ENCODE measurements around the gene LPCAT4.
"Not testable (repeated sequence)": the region's sequence is repeated elsewhere in the genome, so short reads cannot be mapped to it uniquely, and the experiment has no call there.

LPCAT4 gene

GRCh38 chr15:34349769-34350168 is 17.2 kb downstream of the LPCAT4 start:
- H3K4me1 Mint-ChIP-seq: no peaks in the 10 kb centered on the region
- no peak overlapping the region for H3K4me3 Mint-ChIP-seq
- no peaks in the 10 kb centered on the region for H3K27me3 Mint-ChIP-seq
- no peaks in the 10 kb centered on the region for H3K9me3 Mint-ChIP-seq
- no peak for DNase-seq
- H3K27ac Mint-ChIP-seq: no peak overlapping the region
- no peak for ATAC-seq

GRCh38 chr15:34348735-34349300 is 18.2 kb downstream of the LPCAT4 start:
- Mint-ChIP-seq H3K4me3 (no peak overlapping the region), H3K9me3 (no peaks in the 10 kb centered on the region), H3K27ac (no peak overlapping the region), H3K4me1 (no peaks in the 10 kb centered on the region), H3K27me3 (no peaks in the 10 kb centered on the region)
- ATAC-seq (no peak), DNase-seq (no peak)

- H3K27ac Mint-ChIP-seq: no peak overlapping the region
- ATAC-seq (no peak), DNase-seq (no peak)
- H3K4me1 Mint-ChIP-seq: no peaks in the 10 kb centered on the region
- no peaks in the 10 kb centered on the region for H3K27me3 Mint-ChIP-seq
- no peak overlapping the region for H3K4me3 Mint-ChIP-seq
- H3K9me3 Mint-ChIP-seq: no peaks in the 10 kb centered on the region
Measured at GRCh38 chr15:34347951-34348638, 18.9 kb downstream of the LPCAT4 start.

DNA sequence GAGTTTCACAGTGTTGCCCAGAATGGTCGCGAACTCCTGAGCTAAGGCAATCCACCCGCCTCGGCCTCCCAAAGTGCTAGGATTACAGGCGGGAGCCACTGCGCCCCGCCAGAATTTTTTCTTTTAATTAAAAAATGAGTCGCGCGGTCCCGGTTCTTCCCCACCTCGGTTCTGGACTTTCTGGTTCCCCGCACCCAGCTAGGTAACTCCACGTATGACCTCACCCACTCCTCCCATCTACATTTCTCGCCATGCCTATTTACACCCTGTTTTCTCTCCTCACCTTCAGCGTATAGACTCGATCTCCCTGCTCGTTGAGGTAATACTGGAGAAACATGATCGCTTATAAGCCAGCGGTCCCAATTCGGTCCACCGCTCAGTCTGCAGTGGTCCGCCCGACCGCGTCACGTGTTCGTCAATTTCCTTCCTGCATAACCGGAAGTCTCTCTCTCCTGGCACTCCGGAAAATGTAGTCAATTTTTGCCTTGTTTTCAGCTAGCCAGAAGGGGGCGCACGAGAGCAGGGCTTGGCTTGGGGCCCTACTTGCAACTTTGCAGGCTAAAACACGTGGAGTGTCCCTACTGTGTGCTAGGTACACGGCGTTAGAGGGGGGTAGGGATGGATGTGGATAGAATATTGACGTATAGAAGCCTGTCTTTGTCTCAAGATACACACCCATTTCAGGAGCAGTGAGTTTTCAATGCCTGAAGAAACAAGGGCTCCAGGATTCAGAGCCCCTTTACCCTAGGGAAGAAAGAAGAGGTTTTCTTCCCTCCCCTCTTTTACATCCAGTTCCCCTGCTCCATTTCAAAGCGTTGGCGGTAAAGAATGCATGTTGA is 24.0 kb downstream of the LPCAT4 start, which contains the start of the genes NOP10 and NUTM1:
Gene NOP10, minus strand, starts transcription at position 400 of the 839 bp plus-strand sequence. Its CDS starts 63 bp downstream, at position 337.
Gene NUTM1, plus strand, starts transcription at position 579 of the 839 bp plus-strand sequence. CDS start 382 bp downstream, outside the sequence.
- Mint-ChIP-seq H3K27me3 (no peaks in the 10 kb centered on the region), H3K4me3 (no peak within 1 kb of the TSS), H3K4me1 (peaks cover 34% of the 10 kb centered on the region), H3K27ac (peak within 1 kb of the TSS in 1 of 2 donors; percentile 83), H3K9me3 (peaks cover 0 to 5% of the 10 kb centered on the region in 2 donors)
- peak; percentile 92 for ATAC-seq
- DNase-seq: peak; percentile 89 to 94

DNA sequence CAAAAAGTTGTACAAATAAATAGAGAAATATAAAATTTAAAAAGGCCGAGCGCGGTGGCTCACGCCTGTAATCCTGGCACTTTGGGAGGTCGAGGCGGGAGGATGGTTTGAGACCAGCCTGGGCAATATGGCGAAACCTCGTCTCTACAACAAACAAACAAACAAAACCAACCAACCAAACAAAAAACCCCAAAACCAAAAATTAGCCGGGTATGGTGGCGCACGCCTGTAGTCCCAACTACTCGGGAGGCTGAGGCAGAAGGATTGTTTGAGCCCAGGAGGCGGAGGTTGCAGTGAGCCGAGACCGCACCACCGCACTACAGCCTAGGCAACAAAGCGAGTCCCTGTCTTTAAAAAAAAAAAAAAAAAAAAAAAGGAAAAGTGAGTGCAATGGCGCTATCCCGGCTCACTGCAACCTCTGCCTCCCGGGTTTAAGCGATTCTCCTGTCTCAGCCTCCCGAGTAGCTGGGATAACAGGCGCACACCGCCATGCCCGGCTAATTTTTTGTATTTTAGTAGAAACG is 24.7 kb downstream of the LPCAT4 start:
- H3K27ac Mint-ChIP-seq: peak overlapping the region in 1 of 2 donors; percentile 83
- peaks cover 34% of the 10 kb centered on the region for H3K4me1 Mint-ChIP-seq
- not testable (repeated sequence) for DNase-seq, H3K9me3 Mint-ChIP-seq, H3K4me3 Mint-ChIP-seq, H3K27me3 Mint-ChIP-seq, ATAC-seq

- DNase-seq (no peak), ATAC-seq (no peak)
- Mint-ChIP-seq H3K27me3 (no peaks in the 10 kb centered on the region), H3K4me3 (no peak overlapping the region), H3K4me1 (peaks cover 41% of the 10 kb centered on the region), H3K27ac (peak overlapping the region in 1 of 2 donors; percentile 83), H3K9me3 (peaks cover 0 to 5% of the 10 kb centered on the region in 2 donors)
Measured at GRCh38 chr15:34341381-34342212, 25.4 kb downstream of the LPCAT4 start.

DNA sequence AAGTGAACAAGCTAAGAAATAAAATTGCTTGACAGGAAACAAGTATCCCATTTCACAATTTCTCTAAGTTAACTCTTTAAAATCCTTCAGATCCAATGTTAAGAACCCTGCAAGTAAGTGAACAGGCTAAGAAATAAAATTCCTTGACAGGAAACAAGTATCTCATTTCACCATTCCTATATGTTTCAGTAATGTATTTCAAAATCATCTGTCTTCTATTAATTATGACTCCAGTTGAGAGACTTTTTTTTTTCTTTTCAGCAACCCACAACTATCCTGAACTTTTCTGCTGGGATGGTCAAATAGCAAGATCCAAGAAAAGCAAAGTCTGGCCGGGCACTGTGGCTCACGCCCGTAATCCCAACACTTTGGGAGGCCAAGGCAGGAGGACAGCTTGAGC is 27.1 kb downstream of the LPCAT4 start:
- no peak overlapping the region for H3K27ac Mint-ChIP-seq
- no peak for ATAC-seq
- H3K9me3 Mint-ChIP-seq: peaks cover 0 to 5% of the 10 kb centered on the region in 2 donors
- peak overlapping the region; percentile 21 to 49 for H3K4me3 Mint-ChIP-seq
- no peaks in the 10 kb centered on the region for H3K27me3 Mint-ChIP-seq
- DNase-seq: no peak
- H3K4me1 Mint-ChIP-seq: peaks cover 48% of the 10 kb centered on the region

DNA sequence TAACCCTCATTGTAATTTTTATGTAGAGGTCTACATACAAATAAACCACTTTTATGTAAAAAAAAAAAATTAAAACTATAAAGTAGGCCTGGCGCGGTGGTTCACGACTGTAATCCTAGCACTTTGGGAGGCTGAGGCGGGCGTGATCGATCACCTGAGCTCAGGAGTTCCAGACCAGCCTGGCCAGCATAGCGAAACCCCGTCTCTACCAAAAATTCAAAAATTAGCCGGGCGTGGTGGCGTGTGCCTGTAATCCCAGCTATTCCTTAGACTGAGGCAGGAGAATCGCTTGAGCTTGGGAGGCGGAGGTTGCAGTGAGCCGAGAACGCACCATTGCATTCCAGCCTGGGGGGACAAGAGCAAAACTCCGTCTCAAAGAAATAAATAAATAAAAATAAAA is 28.6 kb downstream of the LPCAT4 start:
- peak overlapping the region; percentile 96 to 99 for H3K4me3 Mint-ChIP-seq
- no peaks in the 10 kb centered on the region for H3K27me3 Mint-ChIP-seq
- ATAC-seq (no peak), DNase-seq (no peak)
- peaks cover 0 to 5% of the 10 kb centered on the region in 2 donors for H3K9me3 Mint-ChIP-seq
- H3K27ac Mint-ChIP-seq: no peak overlapping the region
- H3K4me1 Mint-ChIP-seq: peaks cover 57% of the 10 kb centered on the region

DNA sequence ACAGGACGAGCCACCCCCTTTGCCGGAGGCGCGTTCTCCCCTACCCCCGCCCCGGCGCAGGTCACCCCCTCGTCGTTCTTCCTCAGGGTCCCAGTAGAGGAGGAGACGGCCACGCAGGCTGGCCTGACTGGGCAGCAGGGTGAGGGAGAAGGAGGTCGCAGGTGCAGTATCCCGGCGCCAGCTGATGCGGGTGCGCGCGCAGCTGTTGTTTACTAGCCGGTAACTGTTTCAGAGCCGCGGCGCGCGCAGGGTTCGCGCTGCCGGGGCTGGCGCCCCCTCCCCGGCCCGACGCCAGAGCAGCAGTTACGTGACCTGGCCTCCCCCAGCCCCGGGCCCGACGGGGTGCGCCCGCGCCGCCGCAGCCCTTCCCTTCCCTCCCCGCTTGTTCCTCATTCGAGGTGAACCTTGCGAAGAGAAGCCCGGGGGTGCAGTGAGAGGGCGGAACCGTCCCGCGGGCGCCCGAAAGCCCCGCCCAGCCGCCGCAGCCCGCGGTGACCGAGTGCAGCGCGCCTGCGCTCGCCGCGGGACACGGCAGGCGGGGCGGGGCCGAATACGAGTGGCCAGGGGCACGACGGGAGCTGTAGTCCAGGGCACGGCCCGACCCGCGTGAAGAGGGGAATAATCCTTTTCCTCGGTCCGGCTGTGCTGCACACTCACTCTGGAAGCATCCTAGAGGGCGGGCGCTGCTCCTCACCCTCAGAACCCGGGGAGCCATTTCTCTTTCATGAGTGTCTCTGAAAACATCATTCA is 29.3 kb downstream of the LPCAT4 start, which contains the start of gene SLC12A6:
Gene SLC12A6, minus strand, starts transcription at position 225 of the 750 bp plus-strand sequence. CDS start 1,101 bp downstream, outside the sequence.
- Mint-ChIP-seq H3K4me1 (peaks cover 61% of the 10 kb centered on the region), H3K9me3 (peaks cover 0 to 5% of the 10 kb centered on the region in 2 donors), H3K27ac (peak within 1 kb of the TSS; percentile 66 to 99), H3K27me3 (no peaks in the 10 kb centered on the region), H3K4me3 (peak within 1 kb of the TSS; percentile 96 to 99)
- peak; percentile 82 for ATAC-seq
- peak; percentile 88 to 90 for DNase-seq

GRCh38 chr15:34336991-34337556 is 29.9 kb downstream of the LPCAT4 start:
- Mint-ChIP-seq H3K9me3 (peaks cover 0 to 5% of the 10 kb centered on the region in 2 donors), H3K4me1 (peaks cover 66% of the 10 kb centered on the region), H3K4me3 (peak overlapping the region; percentile 96 to 99), H3K27me3 (no peaks in the 10 kb centered on the region), H3K27ac (peak overlapping the region; percentile 66 to 99)
- peak; percentile 21 for ATAC-seq
- peak; percentile 43 to 44 for DNase-seq

GRCh38 chr15:34336231-34336990 is 30.6 kb downstream of the LPCAT4 start:
- DNase-seq (no peak), ATAC-seq (no peak)
- peaks cover 66% of the 10 kb centered on the region for H3K4me1 Mint-ChIP-seq
- H3K4me3 Mint-ChIP-seq: peak overlapping the region; percentile 96 to 99
- no peaks in the 10 kb centered on the region for H3K27me3 Mint-ChIP-seq
- H3K9me3 Mint-ChIP-seq: no peaks in the 10 kb centered on the region
- H3K27ac Mint-ChIP-seq: peak overlapping the region; percentile 98 to 99

DNA sequence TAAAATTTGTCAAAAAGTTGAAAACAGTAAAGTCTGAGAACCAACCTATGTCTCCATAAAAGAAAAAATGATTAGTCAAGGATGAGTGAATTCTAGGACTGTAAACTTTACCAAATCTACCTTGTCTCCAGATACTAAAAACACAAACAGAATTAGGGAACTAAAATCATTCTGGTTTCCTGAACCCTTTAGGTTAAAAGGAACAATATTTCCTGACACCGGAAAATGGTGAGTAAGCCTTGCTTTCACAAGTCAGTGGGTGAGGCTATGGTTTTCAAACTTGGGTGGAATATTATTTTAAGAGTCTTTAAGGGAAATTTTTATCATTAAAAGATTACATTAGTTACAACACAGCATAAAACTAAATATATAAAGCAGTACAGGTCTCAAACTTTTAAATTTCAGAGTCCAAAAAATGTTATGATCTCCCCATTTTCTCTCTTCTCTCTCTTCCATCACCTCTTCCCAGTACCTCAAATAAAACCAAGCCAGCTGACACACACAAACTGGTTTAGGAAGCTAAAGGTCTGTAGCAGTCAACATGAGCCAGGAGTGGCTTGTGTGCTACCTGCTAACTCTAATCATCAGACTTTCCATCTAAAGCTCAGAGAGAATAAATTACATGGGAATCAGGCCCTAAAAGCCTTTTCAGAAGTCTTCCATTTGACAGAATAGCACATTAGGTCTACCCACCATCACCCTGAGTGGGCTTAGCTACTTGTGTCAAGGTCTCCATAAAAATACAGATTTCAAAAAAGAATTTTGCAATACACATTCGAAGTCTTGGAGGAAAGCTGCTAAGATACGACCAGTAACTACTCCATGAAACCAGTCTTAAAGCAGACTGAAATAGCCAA is 31.6 kb downstream of the LPCAT4 start:
- no peak for DNase-seq
- no peaks in the 10 kb centered on the region for H3K9me3 Mint-ChIP-seq
- H3K4me3 Mint-ChIP-seq: peak overlapping the region; percentile 96 to 99
- ATAC-seq: no peak
- H3K27me3 Mint-ChIP-seq: no peaks in the 10 kb centered on the region
- peaks cover 65% of the 10 kb centered on the region for H3K4me1 Mint-ChIP-seq
- peak overlapping the region; percentile 31 to 98 for H3K27ac Mint-ChIP-seq

Data from stimulated activated naive CD8-positive, alpha-beta T cell treated with anti-CD3 and anti-CD28 coated beads, Interleukin-15, amount 100 ng/mL, for 72 hours (primary cell).